GM12892 (cell line): ENCODE measurements around the gene NR2F2.

Experiments used
- POLR2A ChIP-seq: IDR thresholded peaks from 2 replicates; pipeline ENCODE4 v1.6.1; 2011; ENCODE audit warnings: low read depth, low read length, control low read depth
- POLR2AphosphoS5 ChIP-seq: IDR thresholded peaks from 2 replicates; pipeline ENCODE4 v1.6.1; 2011; ENCODE audit warnings: low read depth, low read length, control low read depth

DNA sequence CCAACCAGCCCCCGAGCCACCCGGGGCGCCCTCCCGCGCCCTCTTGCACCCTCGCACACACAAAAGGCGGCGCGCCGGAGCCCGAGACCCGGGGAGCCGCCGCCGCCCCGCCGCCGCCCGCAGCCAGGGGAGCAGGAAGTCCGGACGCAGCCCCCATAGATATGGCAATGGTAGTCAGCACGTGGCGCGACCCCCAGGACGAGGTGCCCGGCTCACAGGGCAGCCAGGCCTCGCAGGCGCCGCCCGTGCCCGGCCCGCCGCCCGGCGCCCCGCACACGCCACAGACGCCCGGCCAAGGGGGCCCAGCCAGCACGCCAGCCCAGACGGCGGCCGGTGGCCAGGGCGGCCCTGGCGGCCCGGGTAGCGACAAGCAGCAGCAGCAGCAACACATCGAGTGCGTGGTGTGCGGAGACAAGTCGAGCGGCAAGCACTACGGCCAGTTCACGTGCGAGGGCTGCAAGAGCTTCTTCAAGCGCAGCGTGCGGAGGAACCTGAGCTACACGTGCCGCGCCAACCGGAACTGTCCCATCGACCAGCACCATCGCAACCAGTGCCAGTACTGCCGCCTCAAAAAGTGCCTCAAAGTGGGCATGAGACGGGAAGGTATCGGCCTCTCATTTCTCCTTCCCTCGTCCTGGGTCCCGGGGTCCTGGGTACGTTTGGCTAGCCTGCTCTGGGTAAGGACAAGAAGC is 1.6 kb downstream of the NR2F2 start:
- TF ChIP-seq POLR2AphosphoS5 (no peak), POLR2A (no peak)
